ENCODE measurements around the gene ERC2.

GRCh38 chr3:55507808-55508207, 960.5 kb downstream of the ERC2 start:
- no peak for TF ChIP-seq RAD21 (IDR thresholded peaks at IDR 0.05 in 1 of 2, conservative IDR thresholded peaks at IDR 0.05 in 1 of 2; ENCODE audit: low read depth in 2 of 2, low read length in 2 of 2)
- TF ChIP-seq JUND (IDR thresholded peaks at IDR 0.05; ENCODE audit: low read length) = no peak
- no peak for TF ChIP-seq POLR2A (IDR thresholded peaks at IDR 0.05; ENCODE audit: control extremely low read depth in 1 of 2, low read depth in 2 of 2, low read length in 2 of 2)
- TF ChIP-seq POLR2AphosphoS5 (IDR thresholded peaks at IDR 0.05; ENCODE audit: low read depth, low read length) = no peak
- TF ChIP-seq CTCF (IDR thresholded peaks at IDR 0.05; ENCODE audit: control extremely low read depth in 1 of 3, insufficient read depth in 1 of 3, low read depth in 1 of 3, low read length in 3 of 3) = no peak
- TF ChIP-seq ZNF274 (IDR thresholded peaks at IDR 0.05; ENCODE audit: borderline replicate concordance, extremely low read depth, low read length) = no peak
- TF ChIP-seq NRF1 (IDR thresholded peaks at IDR 0.05; ENCODE audit: low read depth, low read length) = no peak
- TF ChIP-seq E2F6 (IDR thresholded peaks at IDR 0.05) = no peak
- TF ChIP-seq EZH2 (IDR thresholded peaks at IDR 0.05; ENCODE audit: low read depth, low read length, severe bottlenecking) = no peak
- TF ChIP-seq RBBP5 (IDR thresholded peaks at IDR 0.05; ENCODE audit: borderline replicate concordance, low read depth, low read length) = no peak
- no peak for TF ChIP-seq CHD1 (IDR thresholded peaks at IDR 0.05; ENCODE audit: low read depth, low read length)

All from H1 (cell line).